Activated T-helper 1 cell treated with Interleukin-2 at 50 U/mL for 16 hours (primary cell): ENCODE results near the gene CPNE9.

Experiments used
- DNase-seq: peaks from one replicate; pipeline ENCODE4 v3.0.0-alpha.2; 2020; ENCODE audit warnings: low read depth

The CPNE9 gene

GRCh38 chr3:9686703-9687102, 16.9 kb upstream of the CPNE9 start:
- DNase-seq: no peak

DNA sequence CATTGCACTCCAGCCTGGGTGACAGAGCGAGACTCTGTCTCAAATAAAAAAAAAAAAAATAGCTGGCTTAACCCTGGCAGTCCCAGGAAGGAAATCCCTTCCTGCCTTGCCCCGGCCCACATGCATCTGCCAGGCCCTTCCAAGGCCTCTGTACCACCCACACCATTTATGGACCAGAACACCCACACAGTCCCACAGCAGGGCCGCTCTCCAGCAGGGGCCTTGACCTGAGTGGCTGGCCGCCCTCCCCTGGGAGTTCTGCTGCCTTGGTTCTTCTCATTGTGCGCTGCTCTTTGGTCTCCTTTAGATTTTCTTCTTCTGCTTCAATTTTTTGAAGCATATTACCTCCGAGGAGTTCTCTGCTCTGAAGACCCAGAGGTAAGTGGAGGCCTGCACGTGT, 16.1 kb upstream of the CPNE9 start:
- DNase-seq: no peak

- no peak for DNase-seq
Observed at GRCh38 chr3:9688961-9689360, 14.7 kb upstream of the CPNE9 start.

DNA sequence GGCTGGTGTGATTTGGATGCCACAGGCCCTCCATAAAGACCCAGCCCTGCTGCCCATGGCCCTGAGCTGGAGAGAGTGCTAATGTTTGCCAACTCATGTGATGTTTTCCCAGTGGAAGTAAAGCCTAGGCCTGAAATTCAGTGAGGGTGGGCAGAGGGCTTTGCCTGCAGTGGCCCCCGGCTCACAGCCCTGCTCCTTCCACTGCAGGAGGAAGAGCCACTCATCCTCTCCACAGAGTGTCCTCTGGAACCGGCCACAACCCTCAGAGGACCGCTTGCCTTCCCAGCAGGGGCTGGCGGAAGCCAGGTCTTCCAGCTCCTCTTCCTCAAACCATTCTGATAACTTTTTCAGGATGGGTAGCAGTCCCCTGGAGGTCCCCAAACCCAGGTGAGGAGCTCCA, 13.9 kb upstream of the CPNE9 start:
- DNase-seq: no peak

DNA sequence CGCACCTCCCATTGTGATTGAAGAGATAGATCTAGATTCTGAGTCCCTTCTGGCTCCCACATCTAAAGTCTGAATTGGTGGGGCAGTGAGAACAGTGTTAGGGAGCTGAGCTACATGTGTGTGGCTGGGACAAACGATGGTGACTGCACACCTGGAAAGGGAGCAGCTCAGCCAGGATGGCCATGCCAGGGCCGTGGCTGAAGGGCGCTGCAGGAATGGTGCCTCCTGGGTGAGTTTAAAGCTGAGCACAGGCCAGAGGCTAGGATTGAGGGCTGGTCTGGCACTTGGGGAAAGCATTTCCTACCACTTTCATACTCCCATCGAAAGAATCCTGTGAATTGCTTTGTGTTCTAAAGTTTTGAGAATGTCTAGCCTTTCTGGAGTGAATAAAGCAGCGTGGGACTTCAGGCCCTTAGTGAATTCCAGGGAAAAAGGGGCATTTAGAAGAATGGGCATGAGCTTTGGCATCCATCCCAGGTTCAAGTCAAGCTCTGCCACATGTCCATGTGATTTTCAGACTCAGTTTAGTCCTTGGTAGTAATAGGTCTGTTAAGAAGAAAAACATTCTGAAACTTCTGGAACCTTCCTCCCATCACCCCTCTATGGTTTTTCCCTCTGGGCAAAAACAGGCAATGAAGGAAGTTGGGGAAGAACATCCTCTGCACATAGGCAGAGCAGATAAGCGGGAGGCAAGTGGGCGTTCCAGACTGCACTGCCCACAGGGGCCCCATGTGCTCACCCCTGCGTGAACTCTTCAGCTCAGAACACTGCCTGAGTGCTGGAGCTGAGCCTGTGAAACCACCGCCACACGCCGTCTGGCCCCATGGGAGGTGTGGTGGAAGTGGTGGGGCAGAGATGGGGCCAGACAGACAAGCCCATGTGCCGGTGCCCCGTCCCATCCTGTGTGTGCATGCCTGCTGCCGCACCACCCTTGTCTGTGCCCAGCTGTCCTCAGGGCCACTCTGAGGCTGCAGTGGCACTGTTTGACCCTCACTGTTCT, 12.9 kb upstream of the CPNE9 start:
- no peak for DNase-seq

- DNase-seq: no peak
Observed at GRCh38 chr3:9691636-9692035, 12.0 kb upstream of the CPNE9 start.

- no peak for DNase-seq
Observed at GRCh38 chr3:9692416-9692815, 11.2 kb upstream of the CPNE9 start.

DNA sequence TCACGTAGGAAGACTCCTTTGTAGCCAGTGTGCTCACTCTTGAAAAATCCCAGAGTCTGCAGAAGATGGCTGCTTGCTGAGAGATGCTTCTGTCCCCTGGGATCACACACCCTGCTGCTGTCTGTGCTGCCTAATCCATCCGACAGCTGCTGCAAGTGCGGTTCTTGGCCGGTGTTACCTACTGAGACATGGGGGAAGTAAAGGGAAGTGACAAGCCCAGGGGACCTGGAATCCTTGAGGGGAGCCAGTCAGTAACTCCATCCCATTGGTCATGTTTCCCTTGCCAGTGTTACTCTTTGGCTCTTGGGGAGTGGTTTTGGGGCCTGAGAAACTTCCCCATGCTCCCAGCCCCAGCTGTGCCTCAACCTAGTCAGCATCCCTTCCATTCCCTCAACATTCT, 8.3 kb upstream of the CPNE9 start:
- no peak for DNase-seq

- DNase-seq: no peak
Observed at GRCh38 chr3:9695746-9696145, 7.9 kb upstream of the CPNE9 start.

- DNase-seq: no peak
Observed at GRCh38 chr3:9696480-9697220, 7.0 kb upstream of the CPNE9 start.

- no peak for DNase-seq
Observed at GRCh38 chr3:9697892-9698291, 5.7 kb upstream of the CPNE9 start.

- DNase-seq: no peak
Observed at GRCh38 chr3:9698293-9698692, 5.3 kb upstream of the CPNE9 start.

DNA sequence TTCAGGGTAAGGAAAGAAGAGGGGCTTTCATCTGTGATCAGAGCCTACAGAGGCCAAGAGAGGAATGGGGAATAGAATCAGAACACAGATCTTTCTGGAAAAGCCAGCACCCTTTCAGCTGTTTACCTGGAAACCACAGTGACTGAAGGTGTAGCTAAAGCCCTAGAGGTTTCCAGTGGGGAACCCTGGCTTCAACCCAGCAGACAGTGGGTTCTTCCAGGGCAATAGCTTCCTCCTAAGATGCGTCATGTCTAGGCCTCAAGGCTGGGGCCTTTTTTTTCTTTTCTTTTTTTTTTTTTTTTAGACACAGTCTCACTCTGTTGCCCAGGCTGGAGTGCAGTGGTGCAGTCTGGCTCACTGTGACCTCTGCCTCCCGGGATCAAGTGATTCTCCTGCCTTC, 3.1 kb upstream of the CPNE9 start:
- no peak for DNase-seq

- DNase-seq: no peak
Observed at GRCh38 chr3:9701006-9701405, 2.6 kb upstream of the CPNE9 start.

GRCh38 chr3:9701711-9702110, 1.9 kb upstream of the CPNE9 start:
- no peak for DNase-seq

- no peak for DNase-seq
Observed at GRCh38 chr3:9703240-9703639, 393 bp upstream of the CPNE9 start.

GRCh38 chr3:9704347-9705322, 1.0 kb downstream of the CPNE9 start:
- no peak for DNase-seq

DNA sequence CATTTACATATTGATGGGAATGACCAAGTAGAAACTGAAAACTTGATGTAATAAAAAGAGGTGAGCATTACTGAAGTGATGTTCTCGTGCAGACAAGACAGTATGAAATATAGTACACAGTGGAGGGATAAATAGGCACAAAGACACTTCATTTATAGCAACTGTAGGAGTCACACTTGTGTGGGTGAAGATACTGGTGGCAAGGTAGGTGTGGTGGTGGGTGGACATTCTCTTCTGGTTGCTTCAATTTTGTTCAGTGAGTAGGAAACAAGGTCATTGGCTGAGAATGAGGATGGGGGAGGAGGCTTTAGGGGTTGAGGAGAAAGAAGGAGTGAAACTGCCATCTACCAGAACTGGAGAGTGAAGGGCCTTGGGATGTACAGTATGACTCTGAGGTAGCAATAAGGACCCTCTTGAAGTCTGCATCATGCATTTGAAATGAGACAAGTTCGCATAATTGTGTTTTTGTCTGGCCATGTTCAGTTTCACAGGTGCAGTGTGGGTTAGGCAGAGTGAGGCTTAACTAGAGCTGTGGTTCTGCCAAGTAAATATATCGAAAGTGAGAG, 6.6 kb downstream of the CPNE9 start:
- DNase-seq: no peak

GRCh38 chr3:9712415-9712814, 8.8 kb downstream of the CPNE9 start:
- DNase-seq: no peak

- DNase-seq: no peak
Observed at GRCh38 chr3:9713142-9713541, 9.5 kb downstream of the CPNE9 start.

DNA sequence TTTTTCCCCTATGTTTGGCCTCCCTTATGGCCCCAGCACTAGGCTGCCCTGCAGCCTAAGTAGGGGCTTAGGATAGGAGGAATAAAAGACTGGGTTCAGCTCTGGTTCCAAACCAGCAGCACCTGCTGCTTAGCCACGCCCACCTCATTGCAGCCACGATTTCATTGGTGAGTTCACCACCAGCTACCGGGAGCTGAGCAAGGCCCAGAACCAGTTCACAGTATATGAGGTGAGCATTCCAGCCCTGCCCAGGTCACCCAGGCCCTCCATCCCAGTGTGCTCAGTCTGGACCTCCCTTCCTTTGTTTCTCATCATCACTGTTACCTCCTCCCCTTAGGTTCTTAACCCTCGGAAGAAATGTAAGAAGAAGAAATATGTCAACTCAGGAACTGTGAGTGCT, 11.5 kb downstream of the CPNE9 start:
- no peak for DNase-seq
